Measurements from ENCODE around the gene NEDD4. TPM values are rescaled to one million over a fixed set of nuclear protein-coding genes. Genes with fewer than 3 reads are reported as not detected.

Gene NEDD4
- total RNA-seq, 2 donors from 2014 or later, result 7.2 to 10.0 TPM

DNA sequence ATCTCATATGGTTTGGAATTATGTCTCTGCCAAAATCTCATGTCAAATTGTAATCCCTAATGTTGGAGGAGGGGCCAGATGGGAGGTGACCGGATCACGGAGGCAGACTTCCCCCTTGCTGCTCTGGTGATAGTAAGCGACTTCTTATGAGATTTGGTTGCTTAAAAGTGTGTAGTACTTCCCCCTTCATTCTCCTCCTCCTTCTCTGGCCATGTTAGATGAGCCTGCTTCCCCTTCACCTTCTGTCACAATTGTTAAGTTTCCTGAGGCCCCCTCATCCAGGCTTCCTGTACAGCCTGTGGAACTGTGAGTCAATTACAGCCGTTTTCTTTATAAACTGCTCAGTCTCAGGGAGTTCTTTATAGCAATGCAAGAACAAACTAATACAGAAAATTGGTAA is 51.1 kb downstream of the NEDD4 start:
- Histone ChIP-seq H3K4me3 (no peak overlapping the region), H3K27ac (no peak overlapping the region), H3K4me1 (no peaks in the 10 kb centered on the region), H3K9me3 (peaks cover 0 to 12% of the 10 kb centered on the region in 2 donors), H3K36me3 (no peaks in the 10 kb centered on the region), H3K27me3 (no peaks in the 10 kb centered on the region)
- no peak for DNase-seq (ENCODE audit: low spot score)
- TF ChIP-seq, protein P1, sequence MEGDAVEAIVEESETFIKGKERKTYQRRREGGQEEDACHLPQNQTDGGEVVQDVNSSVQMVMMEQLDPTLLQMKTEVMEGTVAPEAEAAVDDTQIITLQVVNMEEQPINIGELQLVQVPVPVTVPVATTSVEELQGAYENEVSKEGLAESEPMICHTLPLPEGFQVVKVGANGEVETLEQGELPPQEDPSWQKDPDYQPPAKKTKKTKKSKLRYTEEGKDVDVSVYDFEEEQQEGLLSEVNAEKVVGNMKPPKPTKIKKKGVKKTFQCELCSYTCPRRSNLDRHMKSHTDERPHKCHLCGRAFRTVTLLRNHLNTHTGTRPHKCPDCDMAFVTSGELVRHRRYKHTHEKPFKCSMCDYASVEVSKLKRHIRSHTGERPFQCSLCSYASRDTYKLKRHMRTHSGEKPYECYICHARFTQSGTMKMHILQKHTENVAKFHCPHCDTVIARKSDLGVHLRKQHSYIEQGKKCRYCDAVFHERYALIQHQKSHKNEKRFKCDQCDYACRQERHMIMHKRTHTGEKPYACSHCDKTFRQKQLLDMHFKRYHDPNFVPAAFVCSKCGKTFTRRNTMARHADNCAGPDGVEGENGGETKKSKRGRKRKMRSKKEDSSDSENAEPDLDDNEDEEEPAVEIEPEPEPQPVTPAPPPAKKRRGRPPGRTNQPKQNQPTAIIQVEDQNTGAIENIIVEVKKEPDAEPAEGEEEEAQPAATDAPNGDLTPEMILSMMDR (IDR thresholded peaks at IDR 0.05), result no peak

DNA sequence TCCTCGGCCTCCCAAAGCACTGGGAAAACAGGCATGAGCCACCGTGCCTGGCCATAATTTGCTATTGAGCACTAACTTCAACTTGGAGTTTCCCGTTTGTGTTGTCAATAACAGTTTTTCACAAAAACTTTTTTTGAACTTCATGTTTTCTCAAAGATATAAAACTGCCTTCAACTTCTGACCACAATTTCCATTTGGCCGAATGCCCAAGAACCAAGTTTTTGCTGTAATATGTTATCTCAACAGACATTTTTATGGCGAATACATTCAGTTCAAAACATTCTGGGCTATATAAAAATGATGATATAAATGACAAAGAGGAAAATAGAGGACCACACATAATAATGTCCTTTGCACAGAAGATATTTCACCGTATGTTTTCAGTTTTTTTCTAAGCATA is 56.4 kb downstream of the NEDD4 start:
- TF ChIP-seq, protein P1 (IDR thresholded peaks at IDR 0.05), result no peak
- no peak overlapping the region for H3K4me3 ChIP-seq
- H3K9me3 ChIP-seq, result peaks cover 0 to 12% of the 10 kb centered on the region in 2 donors
- no peaks in the 10 kb centered on the region for H3K36me3 ChIP-seq
- H3K27me3 ChIP-seq, result no peaks in the 10 kb centered on the region
- no peaks in the 10 kb centered on the region for H3K4me1 ChIP-seq
- DNase-seq (ENCODE audit: low spot score), result no peak
- no peak overlapping the region for H3K27ac ChIP-seq

- no peaks in the 10 kb centered on the region for H3K4me1 ChIP-seq
- H3K36me3 ChIP-seq, result no peaks in the 10 kb centered on the region
- TF ChIP-seq, protein P1 (IDR thresholded peaks at IDR 0.05), result no peak
- no peak for DNase-seq (ENCODE audit: low spot score)
- no peak overlapping the region for H3K4me3 ChIP-seq
- no peaks in the 10 kb centered on the region for H3K9me3 ChIP-seq
- no peaks in the 10 kb centered on the region for H3K27me3 ChIP-seq
- no peak overlapping the region for H3K27ac ChIP-seq
These were observed 64.5 kb downstream of the NEDD4 start for GRCh38 chr15:55928955-55929354.

DNA sequence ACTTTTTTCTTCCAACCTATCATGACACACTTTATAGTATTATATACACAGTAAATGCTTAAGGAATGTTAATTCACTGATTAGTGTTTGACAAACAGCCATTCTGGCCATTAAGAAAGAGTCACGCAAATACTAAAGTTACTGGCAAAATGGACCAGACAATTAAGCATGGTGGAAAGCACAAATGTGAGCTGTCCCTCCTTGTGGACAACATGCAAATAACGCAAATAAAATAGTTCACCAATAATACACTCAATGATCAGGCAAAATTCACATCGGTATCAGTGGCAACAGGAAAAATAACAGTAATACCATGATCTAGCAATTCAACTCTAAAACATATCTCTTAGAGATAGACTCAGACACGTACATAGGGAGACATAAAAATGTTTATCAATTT is 71.7 kb downstream of the NEDD4 start:
- H3K4me1 ChIP-seq, result no peaks in the 10 kb centered on the region
- TF ChIP-seq, protein P1 (IDR thresholded peaks at IDR 0.05), result no peak
- H3K27me3 ChIP-seq, result no peaks in the 10 kb centered on the region
- no peaks in the 10 kb centered on the region for H3K9me3 ChIP-seq
- H3K36me3 ChIP-seq, result no peaks in the 10 kb centered on the region
- H3K27ac ChIP-seq, result no peak overlapping the region
- DNase-seq (ENCODE audit: low spot score), result no peak
- H3K4me3 ChIP-seq, result no peak overlapping the region

GRCh38 chr15:55917881-55918296 is 75.5 kb downstream of the NEDD4 start:
- Histone ChIP-seq H3K27ac (no peak overlapping the region), H3K4me3 (no peak overlapping the region)

More at GRCh38 chr15:55917881-55918296, 75.5 kb downstream of the NEDD4 start:
- TF ChIP-seq, protein P1 (IDR thresholded peaks at IDR 0.05), result peak; percentile 30 to 69
- no peaks in the 10 kb centered on the region for H3K4me1 ChIP-seq
- DNase-seq (ENCODE audit: low spot score), result no peak
- H3K9me3 ChIP-seq, result no peaks in the 10 kb centered on the region
- H3K36me3 ChIP-seq, result no peaks in the 10 kb centered on the region
- H3K27me3 ChIP-seq, result no peaks in the 10 kb centered on the region
